ENCODE results near the gene CWC27.

DNA sequence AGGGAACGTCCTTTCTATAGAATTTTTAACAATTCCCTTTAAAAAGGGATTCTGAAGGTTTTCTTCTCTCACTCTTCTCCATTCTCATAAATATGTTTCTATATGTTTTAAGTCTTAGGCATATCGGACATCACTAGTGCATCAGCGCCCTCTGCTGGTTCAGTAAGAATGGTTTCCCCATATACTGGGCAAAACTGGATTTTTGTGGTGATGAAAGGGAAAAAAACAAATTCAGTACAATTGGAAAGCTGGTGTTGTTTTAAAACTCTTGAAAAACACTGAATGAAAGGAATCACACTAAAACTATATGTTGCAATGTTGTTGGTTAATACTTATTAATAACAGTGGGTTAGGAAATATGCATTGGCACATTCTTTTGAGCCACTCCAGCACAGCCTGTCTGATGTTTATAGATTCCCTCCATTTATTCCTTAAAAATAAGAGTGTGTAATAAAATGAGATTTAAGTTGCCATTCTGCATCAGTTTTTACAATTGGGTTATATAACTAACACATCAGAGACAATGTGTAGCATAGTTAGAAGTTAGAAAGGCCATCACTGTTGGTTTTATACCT, 15.8 kb downstream of the CWC27 start:
- TF ChIP-seq SPI1 (IDR thresholded peaks at IDR 0.05; ENCODE audit: low read depth, low read length) = no peak
- no peak for TF ChIP-seq POLR2AphosphoS5 (IDR thresholded peaks at IDR 0.05; ENCODE audit: low read depth, low read length)
- no peak for TF ChIP-seq POLR2A (IDR thresholded peaks at IDR 0.05; ENCODE audit: low read depth, low read length)
- no peak for TF ChIP-seq TAF1 (IDR thresholded peaks at IDR 0.05; ENCODE audit: low read depth, low read length)
